ENCODE measurements around the gene TTC16.

TTC16 gene, protein sequence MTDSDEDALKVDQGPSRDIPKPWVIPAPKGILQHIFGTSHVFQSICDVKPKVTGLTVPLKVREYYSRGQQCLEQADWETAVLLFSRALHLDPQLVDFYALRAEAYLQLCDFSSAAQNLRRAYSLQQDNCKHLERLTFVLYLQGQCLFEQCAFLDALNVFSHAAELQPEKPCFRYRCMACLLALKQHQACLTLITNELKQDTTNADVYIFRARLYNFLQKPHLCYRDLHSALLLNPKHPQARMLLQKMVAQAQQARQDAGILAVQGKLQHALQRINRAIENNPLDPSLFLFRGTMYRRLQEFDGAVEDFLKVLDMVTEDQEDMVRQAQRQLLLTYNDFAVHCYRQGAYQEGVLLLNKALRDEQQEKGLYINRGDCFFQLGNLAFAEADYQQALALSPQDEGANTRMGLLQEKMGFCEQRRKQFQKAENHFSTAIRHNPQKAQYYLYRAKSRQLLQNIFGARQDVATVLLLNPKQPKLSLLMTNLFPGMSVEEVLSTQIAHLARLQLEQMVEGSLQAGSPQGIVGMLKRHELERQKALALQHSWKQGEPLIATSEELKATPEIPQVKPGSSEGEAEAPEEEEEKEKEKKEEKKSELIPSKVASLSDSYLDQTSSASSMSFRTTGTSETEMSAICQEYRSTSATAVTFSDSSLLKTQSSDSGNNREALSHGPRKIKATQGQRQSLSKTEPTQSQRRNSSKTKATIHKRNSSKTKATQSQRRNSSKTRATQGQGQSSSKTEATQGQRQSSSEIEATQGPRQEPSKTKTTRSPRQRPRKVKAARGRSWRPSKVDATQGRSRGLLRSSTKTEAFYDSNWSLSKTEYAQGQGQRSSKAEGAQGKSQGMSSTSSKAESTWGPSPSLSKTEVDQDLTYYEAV

DNA sequence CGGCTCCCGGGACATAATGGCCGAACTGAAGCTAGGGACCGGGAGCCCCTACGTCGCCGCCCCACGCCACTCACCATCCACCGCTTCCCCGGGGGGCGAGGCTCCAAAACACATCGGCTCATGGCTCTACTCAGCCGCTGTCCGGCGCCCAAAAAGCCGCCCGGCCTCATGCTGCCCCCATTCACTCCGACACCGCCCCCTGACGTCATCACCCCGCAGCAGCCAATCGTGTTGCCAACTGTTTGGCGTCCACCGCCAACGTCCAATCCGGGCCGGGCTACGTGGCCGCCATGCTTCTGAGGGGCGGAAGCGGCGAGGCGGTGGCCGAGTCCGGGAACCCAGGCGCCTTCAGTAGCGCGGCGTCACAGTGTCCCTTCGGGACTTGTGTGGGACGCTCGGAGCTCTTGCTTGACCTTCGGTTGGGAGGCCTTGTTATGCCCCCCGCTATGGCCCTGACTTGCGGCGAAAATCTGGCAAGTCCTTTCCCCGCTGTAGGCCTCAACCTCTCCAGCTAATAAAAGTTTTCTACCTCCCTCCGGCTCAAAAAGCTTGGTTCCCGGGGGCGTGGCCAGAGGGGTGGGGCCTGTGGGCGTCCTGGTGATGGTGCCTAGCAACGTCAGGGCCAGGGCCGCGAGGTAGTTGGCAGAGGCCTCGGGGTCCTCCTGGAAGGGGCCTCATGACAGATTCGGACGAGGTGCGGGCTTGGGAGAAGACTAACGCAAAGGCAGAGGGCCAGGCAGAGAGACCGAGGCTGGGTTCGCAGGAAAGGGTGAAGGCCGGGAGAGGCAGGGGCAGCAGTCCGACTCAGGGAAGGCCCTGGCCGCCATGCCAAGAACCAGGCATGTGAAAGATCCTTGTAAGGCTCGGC is at the start of gene TTC16, which contains the start of gene PTRH1:
Gene TTC16 (plus strand): TSS at position 610 of the 868 bp plus-strand sequence. CDS start 67 bp downstream, at position 677.
Gene PTRH1 (minus strand): TSS at position 194 of the 868 bp plus-strand sequence. CDS start 24 bp downstream, at position 170.
- peak; percentile 97 for DNase-seq

- peak; percentile 38 for DNase-seq
These were observed 48.6 kb upstream of the TTC16 start for GRCh38 chr9:127667127-127667844.

DNA sequence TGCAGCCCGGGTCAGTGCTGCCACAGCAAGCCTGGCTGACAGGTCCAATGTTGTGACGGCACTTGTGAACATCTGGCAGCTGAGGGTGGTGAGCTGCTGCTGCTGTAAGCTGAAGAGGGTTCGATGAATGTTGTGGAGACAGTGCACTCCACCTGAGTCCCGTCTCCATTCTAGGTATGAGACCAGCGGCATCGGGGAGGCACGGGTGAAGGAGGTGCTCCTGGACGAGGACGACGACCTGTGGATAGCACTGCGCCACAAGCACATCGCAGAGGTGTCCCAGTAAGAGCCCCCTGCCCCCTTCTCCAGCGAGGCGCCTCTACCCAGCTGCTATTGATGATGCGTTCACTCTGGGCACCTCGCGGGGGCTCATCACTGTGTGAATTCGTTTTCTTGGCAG is 48.0 kb upstream of the TTC16 start:
- DNase-seq = no peak

DNA sequence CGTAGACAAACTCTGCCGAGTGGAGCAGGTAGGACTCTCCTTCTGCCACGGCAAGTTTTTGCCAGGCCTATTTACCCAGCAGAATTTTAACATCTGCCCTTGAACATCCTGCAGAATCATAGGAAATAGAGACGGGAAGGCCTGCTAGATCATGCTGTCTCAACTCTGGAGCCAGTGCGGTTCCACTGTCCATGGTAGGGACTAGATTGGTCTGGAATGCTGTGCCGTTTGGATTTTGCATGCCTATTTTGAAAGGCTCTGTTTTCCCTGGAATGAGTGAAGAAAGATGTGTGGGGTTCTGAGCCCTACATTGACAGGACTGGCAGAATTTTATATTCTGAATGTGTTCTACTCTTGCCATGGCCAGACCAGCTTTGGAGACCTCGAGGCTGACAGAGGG is 42.6 kb upstream of the TTC16 start:
- no peak for DNase-seq

DNA sequence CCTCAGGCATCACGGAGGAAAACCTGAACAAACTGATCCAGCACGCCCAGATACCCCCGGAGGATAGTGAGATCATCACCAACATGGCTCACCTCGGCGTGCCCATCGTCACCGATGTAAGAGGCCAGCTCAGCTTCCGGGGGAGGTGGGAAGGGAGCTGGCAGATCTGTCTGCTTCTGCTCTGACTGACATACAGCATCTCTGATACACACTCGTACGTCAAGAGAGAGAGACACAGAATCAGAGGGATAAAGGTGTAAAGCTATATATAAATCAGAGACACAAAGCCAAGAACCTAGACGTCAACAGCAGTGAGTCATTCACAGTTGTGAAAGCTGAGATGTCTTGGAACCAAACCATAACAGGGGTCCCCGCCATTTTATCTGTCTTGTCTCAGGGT is 39.2 kb upstream of the TTC16 start:
- DNase-seq = no peak

GRCh38 chr9:127679506-127679905 is 36.4 kb upstream of the TTC16 start:
- DNase-seq = no peak

DNA sequence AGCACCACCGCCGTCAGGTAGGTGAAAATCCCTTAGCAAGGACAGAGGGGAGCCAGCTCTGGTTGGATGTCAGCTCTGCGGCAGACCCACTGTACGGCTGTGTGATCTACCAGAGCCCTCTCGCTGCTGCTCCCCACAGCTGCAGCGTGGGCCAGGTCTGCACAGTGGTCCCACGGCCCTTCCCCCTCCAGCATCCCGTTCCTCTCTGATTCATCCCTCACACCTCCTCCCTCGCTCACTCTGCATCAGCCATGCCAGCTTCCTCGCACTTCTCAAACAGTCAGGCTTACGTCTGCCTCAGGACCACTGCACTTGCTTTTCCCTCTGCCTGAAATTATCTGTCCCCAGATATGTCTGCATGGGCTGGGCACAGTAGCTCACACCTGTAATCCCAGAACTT is 35.7 kb upstream of the TTC16 start:
- DNase-seq = no peak

DNA sequence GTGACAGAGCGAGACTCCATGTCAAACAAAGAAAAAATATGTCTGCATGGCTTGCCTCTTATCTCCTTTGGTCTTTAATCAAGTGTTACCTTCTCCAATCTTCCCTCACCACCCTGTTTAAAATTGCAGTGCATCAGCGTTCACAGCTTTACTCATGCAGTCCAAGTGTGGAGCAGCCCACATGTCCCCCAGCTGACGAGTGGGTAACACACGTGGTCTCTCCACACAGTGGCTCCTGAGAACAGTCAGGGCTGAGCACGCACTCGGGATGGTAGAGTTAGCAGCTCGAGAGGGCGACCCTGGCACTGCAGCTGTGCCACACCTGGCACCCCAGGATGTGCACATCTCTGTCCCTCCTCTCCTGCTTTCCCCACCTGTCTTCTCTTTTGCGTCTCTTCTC is 35.0 kb upstream of the TTC16 start:
- DNase-seq = no peak

DNA sequence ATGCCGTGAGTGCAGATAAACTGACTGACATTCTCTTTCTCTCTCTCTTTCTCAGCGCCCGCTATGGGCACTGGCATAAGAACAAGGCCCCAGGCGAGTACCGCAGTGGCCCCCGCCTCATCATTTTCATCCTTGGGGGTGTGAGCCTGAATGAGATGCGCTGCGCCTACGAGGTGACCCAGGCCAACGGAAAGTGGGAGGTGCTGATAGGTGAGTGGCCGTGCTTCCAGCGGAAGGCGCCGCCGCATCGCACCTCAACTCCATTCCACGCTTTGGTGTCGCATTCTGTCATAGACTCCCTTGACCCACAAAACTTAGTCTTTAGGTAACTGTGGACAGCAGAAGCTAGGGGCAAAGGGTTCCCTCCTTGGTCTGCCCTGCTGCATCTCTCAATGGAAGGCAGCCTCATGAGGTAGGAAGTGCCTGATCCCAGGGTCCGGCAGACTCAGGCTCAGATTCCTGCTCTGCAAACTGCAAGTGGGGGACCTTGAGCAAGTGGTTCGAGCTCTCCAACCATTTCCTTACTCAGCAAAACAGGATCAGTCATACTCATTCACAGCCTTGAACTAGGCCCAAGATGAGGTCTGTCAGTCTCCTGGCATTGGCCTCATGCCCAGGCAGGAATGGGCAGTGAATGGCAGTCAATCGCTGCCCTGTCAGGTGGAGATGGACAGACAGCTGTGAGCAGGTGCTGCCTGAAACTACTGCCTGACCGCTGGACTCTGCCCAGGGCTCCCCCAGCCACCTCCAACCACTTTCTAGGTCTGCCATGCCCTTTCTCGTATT is 33.3 kb upstream of the TTC16 start:
- no peak for DNase-seq

- DNase-seq = no peak
These were observed 32.2 kb upstream of the TTC16 start for GRCh38 chr9:127683723-127684122.

DNA sequence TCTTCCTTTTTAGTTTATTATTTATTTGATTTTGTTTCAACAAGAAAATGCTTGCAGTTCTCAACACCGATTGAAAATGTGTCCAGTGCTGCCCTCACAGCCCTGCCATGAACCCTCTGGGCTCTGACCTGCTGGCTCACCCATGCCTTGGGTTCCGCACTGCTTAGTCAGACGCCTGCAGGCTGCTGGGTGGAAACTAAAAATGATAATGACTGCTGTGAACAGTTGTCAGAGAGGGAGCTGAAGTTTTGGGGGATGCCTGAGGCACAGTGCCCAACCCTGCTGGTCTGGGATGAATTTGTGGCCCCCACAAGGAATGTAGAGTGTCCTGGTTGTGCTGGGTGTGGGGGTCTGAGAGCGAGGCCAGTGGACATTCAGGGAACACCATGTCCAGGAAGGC is 31.3 kb upstream of the TTC16 start:
- DNase-seq = no peak

GRCh38 chr9:127686461-127687393 is 29.2 kb upstream of the TTC16 start:
- DNase-seq = no peak

DNA sequence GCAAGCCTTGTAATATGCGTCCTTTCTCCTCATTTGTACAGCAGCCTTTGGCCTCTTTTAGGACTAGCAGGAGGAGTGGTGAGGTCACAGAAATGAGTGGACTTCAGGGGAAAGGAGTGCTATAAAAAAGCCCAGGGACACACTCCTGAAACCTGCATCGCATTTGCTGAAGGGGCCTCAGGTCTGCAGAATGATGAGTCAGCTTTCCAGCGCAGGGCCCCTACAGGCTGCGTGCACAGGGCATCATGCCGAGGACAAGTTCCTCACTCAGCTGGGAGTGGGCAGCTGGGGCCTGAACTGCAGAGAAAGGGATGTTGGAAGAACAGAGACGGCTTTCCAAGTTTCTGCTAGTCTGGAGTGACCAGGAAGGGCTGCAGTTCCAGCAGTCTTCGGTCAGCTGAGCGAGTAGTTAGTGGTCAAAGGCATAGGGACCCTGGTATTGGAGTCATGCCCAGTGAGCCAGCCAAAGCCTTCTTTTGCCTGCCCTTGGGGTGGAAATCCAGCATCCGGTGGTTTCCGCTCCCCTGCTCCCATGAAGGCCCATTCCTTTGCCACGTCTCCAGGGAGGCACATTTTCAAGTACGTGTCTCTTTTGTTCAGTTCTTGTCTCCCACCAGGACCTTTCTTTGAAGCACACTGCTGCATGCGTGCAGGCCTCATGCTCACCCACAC is 26.4 kb upstream of the TTC16 start:
- DNase-seq = no peak

DNA sequence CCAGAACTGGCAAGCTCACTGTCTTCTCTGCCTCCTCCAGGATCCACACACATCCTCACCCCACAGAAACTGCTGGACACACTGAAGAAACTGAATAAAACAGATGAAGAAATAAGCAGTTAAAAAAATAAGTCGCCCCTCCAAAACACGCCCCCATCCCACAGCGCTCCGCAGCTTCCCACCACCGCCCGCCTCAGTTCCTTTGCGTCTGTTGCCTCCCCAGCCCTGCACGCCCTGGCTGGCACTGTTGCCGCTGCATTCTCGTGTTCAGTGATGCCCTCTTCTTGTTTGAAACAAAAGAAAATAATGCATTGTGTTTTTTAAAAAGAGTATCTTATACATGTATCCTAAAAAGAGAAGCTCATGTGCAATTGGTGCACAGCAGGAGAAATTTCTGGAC is 25.1 kb upstream of the TTC16 start:
- DNase-seq = no peak

DNA sequence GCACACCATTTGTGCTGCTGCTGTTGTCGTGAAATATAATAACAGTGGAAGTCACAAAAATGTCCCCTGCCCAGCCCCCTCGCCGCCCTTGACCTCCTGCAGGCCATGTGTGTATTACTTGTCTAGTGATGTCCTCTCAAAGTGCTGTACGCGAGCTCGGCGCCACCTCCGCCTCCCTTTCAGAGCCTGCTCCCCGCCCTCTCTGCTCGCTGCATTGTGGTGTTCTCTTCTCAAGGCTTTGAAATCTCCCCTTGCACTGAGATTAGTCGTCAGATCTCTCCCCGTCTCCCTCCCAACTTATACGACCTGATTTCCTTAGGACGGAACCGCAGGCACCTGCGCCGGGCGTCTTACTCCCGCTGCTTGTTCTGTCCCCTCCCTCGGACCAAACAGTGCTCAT is 23.8 kb upstream of the TTC16 start:
- no peak for DNase-seq

DNA sequence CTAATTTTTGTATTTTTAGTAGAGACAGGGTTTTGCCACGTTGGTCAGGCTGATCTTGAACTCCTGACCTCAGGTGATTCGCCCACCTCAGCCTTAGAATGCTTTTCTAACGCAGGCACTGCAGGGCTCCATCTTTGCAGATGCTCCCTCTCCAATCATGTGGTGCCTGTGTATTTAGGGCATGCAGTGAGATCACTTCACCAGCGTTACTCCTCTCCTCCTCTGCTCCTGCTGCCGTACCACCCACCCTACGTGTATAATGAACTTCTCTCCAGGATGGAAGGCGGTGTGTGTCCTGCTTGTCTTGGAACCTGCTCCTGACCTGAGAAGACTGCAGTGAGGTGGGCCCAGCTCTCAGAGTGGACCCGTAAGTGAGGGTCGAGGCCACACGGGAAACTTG is 22.7 kb upstream of the TTC16 start:
- DNase-seq = no peak

DNA sequence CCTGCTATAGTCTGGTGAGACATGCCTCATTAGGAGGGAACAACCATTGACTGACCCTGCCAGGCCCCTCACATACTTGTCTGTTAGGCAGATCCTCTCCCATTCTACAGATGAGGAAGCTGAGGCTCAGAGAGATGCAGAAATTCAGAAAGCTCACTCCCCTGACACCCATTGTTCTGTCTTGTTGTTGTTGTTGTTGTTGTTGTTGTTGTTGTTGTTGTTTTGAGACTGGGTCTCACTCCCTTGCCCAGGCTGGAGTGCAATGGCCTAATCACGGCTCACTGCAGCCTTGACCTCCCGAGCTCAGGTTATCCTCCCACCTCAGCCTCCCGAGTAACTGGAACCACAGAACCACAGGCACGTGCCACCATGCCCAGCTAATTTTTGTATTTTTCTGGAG is 22.2 kb upstream of the TTC16 start:
- DNase-seq = no peak

DNA sequence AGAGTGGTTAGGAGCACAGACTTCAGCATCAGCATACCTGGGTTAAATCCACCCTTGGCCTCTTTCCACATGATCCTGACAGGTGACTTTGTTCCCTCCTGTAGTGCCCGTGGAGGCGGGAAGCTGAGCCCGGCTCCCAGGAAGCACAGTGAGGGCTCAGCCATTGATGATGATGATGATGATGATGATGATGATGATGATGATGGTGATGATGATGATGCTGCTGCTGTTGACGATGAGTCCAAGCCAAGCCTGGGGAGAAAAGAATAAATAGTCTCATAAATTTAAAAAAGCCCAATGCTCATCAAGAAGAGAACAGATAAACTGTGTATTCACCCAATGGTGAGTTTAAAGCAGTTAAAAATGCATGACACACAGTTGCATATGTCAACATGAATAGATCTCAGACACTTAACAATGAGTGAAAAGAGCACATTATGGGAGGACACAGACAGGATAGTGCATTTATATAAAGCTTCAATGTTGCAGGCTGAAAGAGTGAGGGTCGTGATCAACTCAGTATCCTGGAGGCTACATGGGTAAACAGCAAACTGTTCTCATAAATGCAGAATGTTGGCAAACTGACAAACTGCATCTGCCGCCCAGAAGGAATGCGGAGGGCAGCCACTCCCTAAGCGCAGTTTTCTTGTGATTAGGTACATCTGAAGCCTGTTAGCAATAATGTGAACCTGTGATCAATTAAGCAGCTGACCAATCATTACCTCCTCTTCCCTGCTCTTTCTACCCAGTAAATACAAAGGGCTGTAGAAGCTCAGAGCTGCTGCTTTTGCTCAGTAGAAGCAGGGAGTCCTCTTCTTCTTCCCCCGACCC is 20.8 kb upstream of the TTC16 start:
- DNase-seq = no peak

- no peak for DNase-seq
These were observed 18.3 kb upstream of the TTC16 start for GRCh38 chr9:127697575-127697974.

Measured in NCI-H2171 treated with DMSO at 0.1 percent for 48 hours (cell line).